GM19023 (cell line): Measurements from ENCODE around the gene PLD2.
A peak's percentile ranks its signal among the peaks of the same experiment; 100 is the strongest.

ENCODE experiments used
- ATAC-seq: cut with Tn5 transposase; IDR thresholded peaks from one replicate; pipeline ENCODE4 v1.9.1; 2021; ENCODE audit warnings: mild to moderate bottlenecking, moderate library complexity; ENCODE audit not compliant: unreplicated experiment

The PLD2 gene

GRCh38 chr17:4832829-4833177 lies 25.9 kb downstream of the PLD2 start:
- peak; percentile 31 for ATAC-seq

- peak; percentile 83 for ATAC-seq
Measured at GRCh38 chr17:4833178-4833940, 26.4 kb downstream of the PLD2 start, which contains the start of gene MINK1. MINK1 (plus strand) TSS chr17:4833340; CDS start chr17:4833584, 244 bp downstream.

GRCh38 chr17:4833941-4834680 lies 27.2 kb downstream of the PLD2 start:
- no peak for ATAC-seq

GRCh38 chr17:4834681-4835020 lies 27.7 kb downstream of the PLD2 start:
- no peak for ATAC-seq

DNA sequence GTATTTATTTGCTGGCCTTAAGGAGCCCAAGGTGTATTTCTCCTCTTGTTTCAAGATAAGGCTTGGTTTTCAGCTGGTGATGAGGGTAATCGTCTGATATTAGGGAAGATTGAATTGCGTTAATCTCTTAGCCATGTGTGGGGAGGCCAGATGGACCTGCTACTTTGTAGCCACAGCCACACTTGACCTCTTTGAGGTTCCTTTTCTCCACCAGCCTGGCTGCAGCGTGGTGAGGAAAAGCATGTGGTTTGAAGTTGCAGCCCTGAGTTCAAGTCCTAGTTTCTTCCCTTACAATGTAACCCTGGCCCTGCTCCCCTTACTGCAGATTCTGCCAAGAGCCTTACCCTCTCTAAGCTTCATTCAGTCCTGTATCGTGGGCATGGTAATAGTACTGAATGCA lies 29.3 kb downstream of the PLD2 start:
- no peak for ATAC-seq

DNA sequence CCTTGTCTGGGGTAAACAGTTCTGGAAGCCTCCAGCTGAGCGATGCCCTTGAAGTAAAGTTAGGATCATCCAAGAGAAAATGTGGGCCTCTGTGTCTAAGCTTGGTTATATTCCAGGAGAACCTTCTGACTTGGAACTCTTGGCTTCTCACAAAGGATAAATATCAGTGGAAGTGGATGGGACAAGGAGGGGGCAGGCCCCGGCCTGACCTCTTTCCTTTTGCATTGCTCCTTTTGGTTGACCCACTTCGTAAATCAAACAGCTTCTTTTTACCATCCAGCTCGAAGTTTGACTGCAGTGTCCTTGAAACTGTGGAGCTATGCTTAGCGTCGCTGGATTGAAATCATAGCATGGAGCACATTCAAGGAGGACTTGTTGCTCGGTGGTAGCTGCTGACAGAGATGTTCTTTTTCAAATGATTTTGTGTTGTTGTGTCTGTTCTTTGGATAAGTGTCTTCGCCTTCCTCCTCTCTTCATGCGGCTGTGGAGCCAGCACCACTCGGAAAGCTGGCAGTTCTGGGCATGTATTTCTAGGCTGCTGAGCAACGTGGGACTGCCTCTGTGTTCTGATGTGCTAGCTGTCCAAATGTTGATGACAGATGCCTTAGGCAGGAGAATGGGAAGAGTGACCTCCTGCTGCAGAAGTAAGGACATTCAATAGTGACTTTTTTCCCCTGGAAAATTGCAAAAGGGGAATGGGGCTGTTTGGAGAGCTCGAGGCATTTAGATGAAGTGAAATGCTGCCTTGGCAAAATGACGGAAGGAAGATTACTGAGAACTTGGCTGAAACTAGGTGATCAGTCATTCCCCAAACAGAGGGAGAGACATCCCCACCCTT lies 30.7 kb downstream of the PLD2 start:
- no peak for ATAC-seq

- no peak for ATAC-seq
Measured at GRCh38 chr17:4838309-4838785, 31.4 kb downstream of the PLD2 start.

DNA sequence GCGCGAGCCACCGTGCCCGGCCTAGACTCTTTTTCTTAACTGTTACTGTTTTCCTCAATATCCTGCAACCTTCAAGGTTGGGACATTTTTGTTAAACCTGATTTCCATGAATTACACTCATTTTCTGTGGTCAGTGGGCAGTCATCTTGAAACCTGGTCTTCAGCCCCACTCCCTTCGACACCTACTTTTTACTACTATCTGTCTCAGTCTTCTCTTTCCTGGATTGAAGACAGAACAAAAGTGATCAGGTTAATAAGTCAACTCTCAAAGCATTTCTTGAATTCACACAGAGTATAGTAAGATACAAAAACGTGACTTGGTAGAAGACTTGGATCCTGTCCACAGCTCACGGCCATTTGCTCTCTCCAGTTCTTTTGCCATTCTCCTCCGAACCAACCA lies 32.3 kb downstream of the PLD2 start:
- ATAC-seq: no peak

- ATAC-seq: no peak
Measured at GRCh38 chr17:4839965-4840892, 33.3 kb downstream of the PLD2 start.

DNA sequence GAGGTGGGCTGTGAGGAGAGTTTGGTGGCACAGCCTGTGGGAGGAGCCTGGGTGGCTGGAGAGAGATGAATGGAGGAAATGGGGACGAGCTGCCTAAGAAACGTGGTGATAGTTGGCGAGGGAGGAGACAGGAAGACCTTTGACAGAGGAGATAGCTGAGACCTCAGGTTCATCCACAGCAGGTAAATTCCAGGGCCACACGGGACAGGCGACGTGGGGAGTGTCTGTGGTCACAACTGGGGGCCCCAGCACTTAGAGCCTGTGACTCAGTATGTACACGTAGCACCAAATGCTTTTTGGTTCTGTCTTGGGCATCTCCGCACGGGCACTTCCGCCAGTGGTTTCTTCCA lies 33.9 kb downstream of the PLD2 start:
- ATAC-seq: no peak

DNA sequence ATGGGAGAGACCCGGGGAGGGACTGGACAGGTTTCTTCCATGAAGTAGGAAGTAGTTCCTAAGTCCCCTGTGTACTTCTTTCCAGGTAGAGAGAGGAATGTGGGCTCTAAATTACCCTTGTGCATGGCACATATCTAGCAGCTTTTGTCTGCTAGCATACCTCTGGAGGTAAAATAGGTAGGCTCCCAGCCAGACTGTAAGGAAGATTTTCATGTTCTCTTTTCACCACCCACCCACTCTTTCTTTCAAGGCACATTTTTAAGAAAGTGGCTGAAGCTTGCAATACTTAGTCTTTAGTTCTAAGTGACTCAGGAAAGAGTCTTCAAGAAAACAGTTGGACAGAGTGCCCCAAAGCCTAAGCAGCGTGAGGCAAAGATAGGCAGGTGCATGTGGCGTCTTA lies 35.4 kb downstream of the PLD2 start:
- no peak for ATAC-seq

- no peak for ATAC-seq
Measured at GRCh38 chr17:4843321-4844000, 36.5 kb downstream of the PLD2 start.

DNA sequence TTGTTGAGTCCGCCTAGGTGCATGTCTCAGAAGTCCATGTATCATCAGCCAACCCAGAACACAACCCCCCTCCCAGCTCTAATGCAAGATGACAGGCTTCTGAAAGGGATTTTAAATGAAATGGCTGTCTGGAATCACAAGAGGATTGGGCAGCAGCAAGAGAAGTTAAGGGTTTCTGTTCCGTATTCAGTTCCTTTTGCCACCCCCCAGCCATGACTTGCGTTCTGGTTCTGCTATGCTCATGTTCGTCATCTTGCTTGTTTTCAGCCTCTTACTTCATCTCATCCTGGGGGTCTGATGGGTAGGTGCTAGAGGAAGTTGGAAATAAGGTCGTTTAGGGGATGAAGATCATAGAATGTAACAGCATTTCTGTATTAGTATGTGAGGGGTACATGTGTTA lies 38.2 kb downstream of the PLD2 start:
- ATAC-seq: no peak

DNA sequence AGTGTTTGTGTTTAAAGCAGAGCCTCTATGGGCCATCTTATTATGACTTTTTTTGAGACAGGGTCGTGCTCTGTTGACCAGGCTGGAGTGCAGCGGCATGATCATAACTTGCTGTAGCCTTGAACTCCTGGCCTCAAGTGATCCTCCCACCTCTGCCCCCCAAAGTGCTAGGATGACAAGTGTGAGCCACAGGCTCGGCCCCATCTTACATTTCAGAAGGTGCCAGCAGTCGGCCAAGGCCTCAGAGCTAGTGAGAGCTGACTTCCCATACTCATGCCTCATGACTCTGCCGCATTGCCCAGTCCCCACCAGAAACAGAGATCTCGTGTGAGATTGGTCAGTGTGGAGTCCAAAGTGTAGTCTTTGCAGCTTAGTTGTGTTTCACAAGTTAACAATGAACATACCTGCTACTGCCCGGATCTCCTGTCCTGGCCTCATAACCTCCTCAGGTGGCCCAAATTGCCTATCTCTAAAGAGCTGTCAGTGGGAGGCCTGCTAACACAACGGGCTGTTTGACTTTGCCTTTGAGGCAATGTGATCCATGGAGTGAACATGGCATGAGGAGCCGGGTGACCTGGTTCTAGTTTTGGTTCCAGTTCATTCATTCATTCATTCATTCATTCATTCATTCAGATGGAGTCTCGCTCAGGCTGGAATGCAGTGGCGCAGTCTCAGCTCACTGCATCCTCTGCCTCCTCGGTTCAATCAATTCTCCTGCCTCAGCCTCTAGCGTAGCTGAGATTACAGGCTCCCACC lies 39.9 kb downstream of the PLD2 start:
- ATAC-seq: no peak

DNA sequence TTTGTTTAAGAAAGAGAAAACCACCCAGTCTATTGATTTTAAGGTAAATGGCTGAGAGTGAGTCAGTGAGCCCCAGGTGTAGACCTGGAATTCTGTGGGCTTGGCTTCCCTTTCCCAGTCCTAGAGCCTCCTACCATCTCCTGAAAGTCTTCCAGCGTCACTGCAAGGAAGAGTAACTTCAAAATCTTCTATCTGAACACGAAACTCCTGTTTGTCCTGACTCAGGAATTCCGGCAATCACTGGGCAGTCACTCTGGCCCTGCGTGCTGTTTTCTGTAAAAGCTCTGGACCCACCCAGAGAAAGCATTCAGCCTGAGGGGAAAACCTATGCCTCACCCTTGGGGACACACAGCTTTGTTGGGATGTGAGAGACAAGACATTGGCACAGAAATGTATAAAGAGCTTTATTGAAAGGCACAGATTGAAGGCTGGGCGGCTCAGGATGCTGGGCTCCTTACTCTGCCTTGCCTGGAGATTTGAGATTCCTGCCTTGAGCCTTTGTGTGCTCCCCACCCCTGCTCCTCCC lies 42.1 kb downstream of the PLD2 start:
- ATAC-seq: no peak

GRCh38 chr17:4850246-4850645 lies 43.3 kb downstream of the PLD2 start:
- no peak for ATAC-seq

- ATAC-seq: no peak
Measured at GRCh38 chr17:4851084-4851483, 44.1 kb downstream of the PLD2 start.

- ATAC-seq: no peak
Measured at GRCh38 chr17:4852567-4853207, 45.7 kb downstream of the PLD2 start.
